Urinary bladder (tissue), 4 donors: Measurements from ENCODE around the gene SLC38A8. TPM values are rescaled to one million over a fixed set of nuclear protein-coding genes. Genes with fewer than 3 reads are reported as not detected.
A peak's percentile ranks its signal among the peaks of the same experiment; 100 is the strongest.

ENCODE experiments used
- DNase-seq: peaks from one replicate; pipeline ENCODE4 v3.0.0-alpha.2; 2015; ENCODE audit errors: extremely low spot score
- H3K27ac ChIP-seq: one replicate; pipeline ENCODE4 v1.5.1; 2013; ENCODE audit warnings: low read depth, mild to moderate bottlenecking, moderate library complexity
- H3K36me3 ChIP-seq: one replicate; pipeline ENCODE4 v1.6.1; 2013; ENCODE audit warnings: mild to moderate bottlenecking, moderate library complexity; ENCODE audit not compliant: insufficient read depth
- H3K4me1 ChIP-seq: one replicate; pipeline ENCODE4 v1.6.1; 2013; ENCODE audit warnings: mild to moderate bottlenecking, moderate library complexity; ENCODE audit not compliant: insufficient read depth
- H3K4me3 ChIP-seq: one replicate; pipeline ENCODE4 v1.5.1; 2013; ENCODE audit warnings: low read depth, low read length
- WGBS: extraction: QIAGEN DNeasy Blood & Tissue Kit; methylation state at CpG from one replicate; pipeline ENCODE4 v1.1.7; 2013; 5-methylcytosine and 5-hydroxymethylcytosine counted together
- polyA plus RNA-seq: library from polyadenylated mRNA; stranded (reverse); fragments of 200-250 nt; gene quantifications from one replicate; pipeline ENCODE4 v1.2.3, GENCODE V29; 2013
- small RNA-seq: library from RNA; depleted of rRNA; stranded (forward); fragments of <200 nt; gene quantifications from one replicate; pipeline ENCODE3, GENCODE V24; 2014
- total RNA-seq: library from RNA; depleted of rRNA; stranded (reverse); fragments of >200 nt; gene quantifications from one replicate; pipeline ENCODE4 v1.2.3, GENCODE V29; 2014
- donor health status: healthy with polysubstance abuse.
- donor health status: healthy.

Gene SLC38A8
- total and polyA plus RNA-seq, 2 donors = not detected

DNA sequence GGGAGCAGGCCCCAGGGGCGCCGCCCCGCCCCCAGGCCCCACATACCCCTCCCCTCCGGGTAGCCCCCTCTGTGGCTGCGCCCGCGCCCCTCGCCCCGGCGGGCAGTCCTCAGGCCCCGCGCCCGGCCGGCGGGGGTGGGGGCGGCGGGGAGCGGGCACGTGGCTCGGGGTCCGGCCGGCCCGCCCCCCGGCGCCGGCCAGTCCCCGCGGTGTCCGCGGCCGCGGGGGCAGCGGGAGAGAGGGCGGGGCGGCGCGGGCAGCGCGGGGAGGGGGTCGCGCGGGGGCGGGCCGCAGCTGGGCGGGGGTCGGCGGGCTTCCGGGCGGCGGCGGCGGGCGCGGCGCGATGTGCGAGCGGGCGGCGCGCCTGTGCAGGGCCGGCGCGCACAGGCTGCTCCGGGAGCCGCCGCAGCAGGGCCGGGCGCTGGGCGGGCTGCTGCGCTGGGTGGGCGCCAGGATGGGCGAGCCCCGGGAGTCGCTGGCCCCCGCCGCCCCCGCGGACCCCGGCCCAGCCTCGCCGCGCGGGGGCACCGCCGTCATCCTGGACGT, 74.2 kb downstream of the SLC38A8 start:
- DNase-seq = no peak
- peak overlapping the region; percentile 53 for H3K4me3 ChIP-seq
- WGBS = 2% methylated on average over 84 of the region's 87 CpGs
- H3K4me1 ChIP-seq = no peaks in the 10 kb centered on the region
- no peaks in the 10 kb centered on the region for H3K36me3 ChIP-seq
- no peak overlapping the region for H3K27ac ChIP-seq

DNA sequence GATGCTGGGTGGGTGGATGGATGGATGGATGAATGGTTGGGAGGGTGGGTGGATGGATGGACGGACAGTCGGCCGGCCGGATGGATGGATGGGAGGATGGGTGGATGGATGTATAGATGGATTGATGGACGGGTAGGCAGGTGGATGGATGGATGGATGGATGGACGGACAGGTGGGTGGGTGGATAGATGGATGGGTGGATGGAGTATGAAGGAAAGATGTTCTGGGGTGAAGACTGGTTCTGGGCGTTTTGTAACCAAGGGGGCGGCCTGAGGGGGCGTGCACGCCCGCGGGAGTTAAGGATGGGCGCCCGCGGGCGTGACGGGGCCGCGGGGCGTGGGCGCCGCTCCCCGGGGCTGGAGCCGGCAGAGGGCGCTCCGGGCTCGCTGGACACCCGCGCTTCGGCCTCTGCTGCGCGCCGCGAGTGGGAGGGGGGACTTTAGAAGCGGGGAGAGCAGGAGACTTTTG, 74.7 kb downstream of the SLC38A8 start, which contains the start of gene NECAB2:
TSS of gene NECAB2 (plus strand) at position 407 of the 468 bp plus-strand sequence. CDS start 405 bp downstream, outside the sequence.
- Histone ChIP-seq H3K4me3 (peak within 1 kb of the TSS; percentile 53), H3K27ac (no peak within 1 kb of the TSS), H3K36me3 (no peaks in the 10 kb centered on the region), H3K4me1 (no peaks in the 10 kb centered on the region)
- DNase-seq = no peak
- 11% methylated on average over 35 of the region's 35 CpGs for WGBS

DNA sequence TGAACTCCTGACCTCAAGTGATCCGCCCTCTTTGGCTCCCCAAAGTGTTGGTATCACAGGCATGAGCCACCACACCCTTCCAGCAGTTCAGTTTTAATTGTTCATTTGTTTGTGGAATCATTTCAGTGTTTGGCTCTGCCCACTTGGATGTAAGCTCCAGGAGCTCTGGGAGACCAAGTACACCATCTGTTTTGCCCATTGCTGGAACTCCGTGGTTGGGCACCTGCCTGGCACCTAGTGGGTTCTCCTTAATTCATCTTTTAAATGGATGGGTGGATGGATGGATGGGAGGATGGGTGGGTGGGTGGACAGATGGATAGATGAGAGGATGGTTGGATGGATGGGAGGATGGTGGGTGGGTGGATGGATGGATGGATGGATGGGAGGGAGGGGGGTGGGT, 75.5 kb downstream of the SLC38A8 start:
- H3K4me3 ChIP-seq = no peak overlapping the region
- no peaks in the 10 kb centered on the region for H3K36me3 ChIP-seq
- DNase-seq = no peak
- WGBS = 87% methylated on average over 2 of the region's 2 CpGs
- H3K4me1 ChIP-seq = no peaks in the 10 kb centered on the region
- no peak overlapping the region for H3K27ac ChIP-seq

DNA sequence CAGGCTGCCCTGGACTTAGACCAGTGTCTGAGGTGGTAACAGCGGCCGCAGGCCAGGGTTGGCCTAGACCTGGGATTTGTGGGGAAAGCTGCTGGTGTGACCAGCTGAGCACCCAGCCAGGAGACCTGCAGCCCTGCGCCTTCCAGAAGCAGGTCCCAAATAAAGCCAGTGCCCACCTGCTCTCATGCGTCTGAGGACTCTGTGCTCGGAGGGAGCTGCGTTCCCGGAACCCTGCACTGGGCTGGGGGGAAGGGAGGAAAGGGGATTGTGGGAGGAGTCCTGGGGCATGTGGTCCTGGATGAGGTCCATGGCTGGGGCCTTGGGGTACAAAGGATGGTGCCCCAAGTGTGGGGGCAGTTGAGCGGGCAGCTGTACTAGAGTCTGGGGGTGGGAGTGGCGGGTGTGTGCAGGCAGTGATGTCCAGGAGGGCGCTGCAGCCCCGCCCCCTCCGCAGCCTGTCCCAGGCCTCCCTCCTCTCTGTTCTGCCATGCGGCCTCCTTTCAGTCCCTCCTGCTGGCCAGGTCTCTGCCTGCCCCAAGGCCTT, 76.4 kb downstream of the SLC38A8 start:
- no peaks in the 10 kb centered on the region for H3K36me3 ChIP-seq
- H3K27ac ChIP-seq = no peak overlapping the region
- no peak for DNase-seq
- whole genome bisulfite sequencing = 91% methylated on average over 13 of the region's 13 CpGs
- H3K4me3 ChIP-seq = no peak overlapping the region
- H3K4me1 ChIP-seq = no peaks in the 10 kb centered on the region

DNA sequence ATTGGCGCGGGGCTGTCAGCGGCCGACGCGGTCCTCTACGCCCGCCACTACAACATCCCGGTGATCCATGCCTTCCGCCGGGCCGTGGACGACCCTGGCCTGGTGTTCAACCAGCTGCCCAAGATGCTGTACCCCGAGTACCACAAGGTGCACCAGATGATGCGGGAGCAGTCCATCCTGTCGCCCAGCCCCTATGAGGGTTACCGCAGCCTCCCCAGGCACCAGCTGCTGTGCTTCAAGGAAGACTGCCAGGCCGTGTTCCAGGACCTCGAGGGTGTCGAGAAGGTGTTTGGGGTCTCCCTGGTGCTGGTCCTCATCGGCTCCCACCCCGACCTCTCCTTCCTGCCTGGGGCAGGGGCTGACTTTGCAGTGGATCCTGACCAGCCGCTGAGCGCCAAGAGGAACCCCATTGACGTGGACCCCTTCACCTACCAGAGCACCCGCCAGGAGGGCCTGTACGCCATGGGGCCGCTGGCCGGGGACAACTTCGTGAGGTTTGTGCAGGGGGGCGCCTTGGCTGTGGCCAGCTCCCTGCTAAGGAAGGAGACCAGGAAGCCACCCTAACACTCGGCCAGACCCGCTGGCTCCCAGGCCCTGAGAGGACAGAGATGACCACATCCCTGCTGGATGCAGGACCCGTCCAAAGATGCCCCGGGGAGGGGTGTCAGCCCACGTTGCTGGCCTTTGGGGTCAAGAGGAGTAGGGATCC, 77.0 kb downstream of the SLC38A8 start:
- no peak for DNase-seq
- no peak overlapping the region for H3K27ac ChIP-seq
- WGBS = 92% methylated on average over 36 of the region's 36 CpGs
- H3K4me1 ChIP-seq = no peaks in the 10 kb centered on the region
- H3K4me3 ChIP-seq = no peak overlapping the region
- H3K36me3 ChIP-seq = no peaks in the 10 kb centered on the region

DNA sequence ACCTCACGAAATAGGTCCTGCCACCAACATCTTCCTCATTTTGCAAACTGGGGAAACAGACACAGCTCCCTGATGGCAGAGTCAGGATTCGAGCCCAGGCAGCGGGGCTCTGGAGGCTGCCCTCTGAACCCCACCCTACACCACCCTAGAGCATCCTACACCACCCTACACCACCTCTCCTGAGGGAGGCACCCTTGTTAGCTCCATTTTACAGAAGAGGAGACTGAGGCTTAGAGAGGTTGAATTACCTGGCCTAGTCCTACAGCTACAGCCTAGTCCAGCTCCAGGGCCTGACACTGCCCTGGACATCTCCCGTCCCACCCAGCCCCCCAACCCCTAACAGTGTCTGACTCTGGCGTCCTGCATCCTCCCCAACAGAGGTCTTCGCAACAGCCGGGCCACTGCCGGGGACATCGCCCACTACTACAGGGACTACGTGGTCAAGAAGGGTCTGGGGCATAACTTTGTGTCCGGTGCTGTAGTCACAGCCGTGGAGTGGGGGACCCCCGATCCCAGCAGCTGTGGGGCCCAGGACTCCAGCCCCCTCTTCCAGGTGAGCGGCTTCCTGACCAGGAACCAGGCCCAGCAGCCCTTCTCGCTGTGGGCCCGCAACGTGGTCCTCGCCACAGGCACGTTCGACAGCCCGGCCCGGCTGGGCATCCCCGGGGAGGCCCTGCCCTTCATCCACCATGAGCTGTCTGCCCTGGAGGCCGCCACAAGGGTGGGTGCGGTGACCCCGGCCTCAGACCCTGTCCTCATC, 77.7 kb downstream of the SLC38A8 start:
- H3K36me3 ChIP-seq = no peaks in the 10 kb centered on the region
- DNase-seq = no peak
- WGBS = 92% methylated on average over 26 of the region's 26 CpGs
- H3K4me3 ChIP-seq = no peak overlapping the region
- no peak overlapping the region for H3K27ac ChIP-seq
- no peaks in the 10 kb centered on the region for H3K4me1 ChIP-seq

DNA sequence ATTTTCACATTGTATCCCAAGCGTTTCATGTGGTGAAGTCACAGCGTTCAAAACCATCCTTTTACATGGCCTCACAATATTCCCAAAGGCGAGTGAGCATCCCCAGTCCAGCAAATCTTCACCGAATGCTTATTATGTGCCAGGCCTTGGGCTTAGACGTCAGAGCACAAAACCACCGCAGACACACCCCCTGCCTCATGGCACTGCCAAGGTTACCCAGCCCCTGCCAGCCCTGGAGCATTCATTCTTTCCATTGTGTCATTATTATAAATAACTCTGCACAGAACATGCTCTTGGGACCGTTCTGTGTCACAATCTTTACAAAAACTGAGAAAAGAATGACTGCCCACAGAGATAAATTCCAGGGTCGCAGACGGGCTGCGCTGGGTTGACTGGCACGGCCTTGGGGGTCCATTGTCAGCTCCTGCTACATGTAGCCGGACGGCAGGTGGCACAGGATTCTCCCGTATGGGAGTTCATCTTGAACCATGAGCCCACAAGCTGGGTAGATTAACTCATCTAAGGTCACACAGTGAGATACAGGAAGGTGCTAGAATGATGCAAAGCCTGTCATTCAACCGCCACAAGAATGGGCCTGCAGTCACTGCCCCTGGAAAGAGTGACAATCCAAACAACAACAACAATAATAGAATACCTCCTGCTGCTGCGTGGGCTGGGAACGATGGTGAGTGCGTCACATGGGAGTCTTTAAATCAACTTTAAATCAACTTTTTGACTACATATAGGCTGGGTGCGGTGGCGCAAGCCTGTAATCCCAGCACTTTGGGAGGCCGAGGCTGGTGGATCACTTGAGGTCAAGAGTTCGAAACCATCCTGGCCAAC, 79.1 kb downstream of the SLC38A8 start:
- peaks cover 4% of the 10 kb centered on the region for H3K36me3 ChIP-seq
- no peaks in the 10 kb centered on the region for H3K4me1 ChIP-seq
- H3K4me3 ChIP-seq = no peak overlapping the region
- WGBS = 90% methylated on average over 22 of the region's 22 CpGs
- H3K27ac ChIP-seq = no peak overlapping the region
- DNase-seq = no peak

DNA sequence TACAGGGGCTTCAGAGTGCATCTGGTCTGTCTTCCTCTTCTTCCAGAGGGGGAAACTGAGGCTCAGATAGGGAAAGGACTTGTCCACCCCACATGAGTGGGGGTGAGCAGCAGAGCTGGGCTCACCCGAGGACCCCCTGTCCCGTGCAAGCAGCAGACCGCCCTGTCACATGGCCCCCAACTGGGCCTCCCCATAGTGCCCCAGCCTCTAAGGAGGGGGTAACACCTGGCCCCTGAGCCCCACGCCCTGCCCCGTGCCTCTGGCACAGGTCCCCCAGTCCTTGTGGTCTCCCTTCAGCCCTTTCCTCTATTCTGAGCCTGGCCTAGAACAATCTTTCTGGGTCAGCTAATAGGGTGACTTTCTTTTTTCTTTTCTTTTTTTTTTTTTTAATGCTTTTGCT, 81.0 kb downstream of the SLC38A8 start:
- Histone ChIP-seq H3K4me3 (no peak overlapping the region), H3K4me1 (no peaks in the 10 kb centered on the region), H3K36me3 (peaks cover 4% of the 10 kb centered on the region), H3K27ac (no peak overlapping the region)
- DNase-seq = no peak
- 77% methylated on average over 5 of the region's 5 CpGs for WGBS

DNA sequence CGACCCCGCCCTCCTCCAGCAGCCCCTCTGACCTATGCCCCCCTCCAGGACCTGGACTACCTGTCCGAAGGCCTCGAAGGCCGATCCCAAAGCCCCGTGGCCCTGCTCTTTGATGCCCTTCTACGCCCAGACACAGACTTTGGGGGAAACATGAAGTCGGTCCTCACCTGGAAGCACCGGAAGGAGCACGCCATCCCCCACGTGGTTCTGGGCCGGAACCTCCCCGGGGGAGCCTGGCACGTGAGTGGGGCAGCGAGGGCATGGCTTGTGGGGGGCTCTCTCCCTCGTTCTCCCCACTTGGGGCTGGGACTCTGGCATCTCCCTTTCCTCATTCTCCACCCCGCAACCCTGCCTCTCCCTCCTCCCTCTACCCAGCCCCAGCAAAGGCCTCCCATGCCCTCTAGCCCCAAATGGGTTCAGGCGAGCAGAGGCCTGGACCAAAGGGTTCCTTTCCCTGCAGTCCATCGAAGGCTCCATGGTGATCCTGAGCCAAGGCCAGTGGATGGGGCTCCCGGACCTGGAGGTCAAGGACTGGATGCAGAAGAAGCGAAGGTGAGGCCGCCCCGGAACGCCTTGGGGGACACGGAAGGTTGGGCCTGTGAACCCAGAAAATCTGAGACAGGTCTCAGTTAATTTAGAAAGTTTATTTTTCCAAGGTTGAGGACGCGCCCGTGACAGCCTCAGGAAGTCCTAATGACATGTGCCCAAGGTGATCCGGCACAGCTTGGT, 81.9 kb downstream of the SLC38A8 start:
- no peak for DNase-seq
- H3K36me3 ChIP-seq = peaks cover 4% of the 10 kb centered on the region
- H3K4me1 ChIP-seq = no peaks in the 10 kb centered on the region
- 94% methylated on average over 29 of the region's 29 CpGs for WGBS
- H3K27ac ChIP-seq = no peak overlapping the region
- no peak overlapping the region for H3K4me3 ChIP-seq

Small RNAs within 50 kb of the gene (small RNA-seq; reads per million reads assigned to genes)
- gene RNA5SP432 = not detected

Other genes with a start within 250 kb of the SLC38A8 start
- 122 TPM for gene HSBP1, start 234.8 kb downstream of the SLC38A8 start, total RNA-seq
- 45.2 TPM for gene HSBP1, start 234.8 kb downstream of the SLC38A8 start, polyA plus RNA-seq
- 4.6 TPM for gene MLYCD, start 143.7 kb downstream of the SLC38A8 start, total RNA-seq
- 3.8 TPM for gene MLYCD, start 143.7 kb downstream of the SLC38A8 start, polyA plus RNA-seq
- gene OSGIN1, start 89.6 kb downstream of the SLC38A8 start, total RNA-seq = 0.21 TPM
- 11.9 TPM for gene OSGIN1, start 89.6 kb downstream of the SLC38A8 start, polyA plus RNA-seq
- 1.0 TPM for gene NECAB2, start 74.6 kb downstream of the SLC38A8 start, total RNA-seq
- 0.20 TPM for gene NECAB2, start 74.6 kb downstream of the SLC38A8 start, polyA plus RNA-seq
- gene MBTPS1, start 74.1 kb upstream of the SLC38A8 start, total RNA-seq = 81.3 TPM
- gene MBTPS1, start 74.1 kb upstream of the SLC38A8 start, polyA plus RNA-seq = 67.8 TPM
- 32.7 TPM for gene HSDL1, start 102.4 kb upstream of the SLC38A8 start, total RNA-seq
- 12.9 TPM for gene HSDL1, start 102.4 kb upstream of the SLC38A8 start, polyA plus RNA-seq
- not detected for gene DNAAF1, start 102.5 kb upstream of the SLC38A8 start, total RNA-seq
- 0.85 TPM for gene DNAAF1, start 102.5 kb upstream of the SLC38A8 start, polyA plus RNA-seq
- 24.4 TPM for gene TAF1C, start 144.3 kb upstream of the SLC38A8 start, total RNA-seq
- gene TAF1C, start 144.3 kb upstream of the SLC38A8 start, polyA plus RNA-seq = 39.3 TPM
- gene ADAD2, start 148.4 kb upstream of the SLC38A8 start, total RNA-seq = 0.21 TPM
- gene ADAD2, start 148.4 kb upstream of the SLC38A8 start, polyA plus RNA-seq = 0.47 TPM
- not detected for gene KCNG4, start 197.2 kb upstream of the SLC38A8 start, total RNA-seq
- gene KCNG4, start 197.2 kb upstream of the SLC38A8 start, polyA plus RNA-seq = not detected